Naive B cell (primary cell): ENCODE data around the gene LIN37. TPM values are rescaled to one million over a fixed set of nuclear protein-coding genes. Genes with fewer than 3 reads are reported as not detected.
"Not testable (repeated sequence)": the region's sequence is repeated elsewhere in the genome, so short reads cannot be mapped to it uniquely, and the experiment has no call there.

Experiments
- ATAC-seq, 2 donors: fragments of 150-1000 bp; cut with Tn5 transposase; 2 replicates each; pipeline ENCODE4 v1.10.0; 2021; ENCODE audit warnings: low read depth in 2 of 2, mild to moderate bottlenecking in 2 of 2, moderate library complexity in 2 of 2
- DNase-seq: peaks from one replicate; pipeline ENCODE4 v3.0.0; 2022
- H3K27ac Mint-ChIP-seq, 6 donors: one replicate each; pipeline ENCODE4 v1.8.0; 2020 to 2022; ENCODE audit warnings: mild to moderate bottlenecking in 6 of 6, mixed read lengths in 6 of 6, moderate library complexity in 5 of 6, inconsistent platforms in 2 of 6
- H3K27me3 Mint-ChIP-seq, 3 donors: one replicate each; pipeline ENCODE4 v1.8.0; 2021 to 2022; ENCODE audit warnings: mixed read lengths in 3 of 3, mild to moderate bottlenecking in 1 of 3
- H3K36me3 Mint-ChIP-seq, 2 donors: one replicate each; pipeline ENCODE4 v1.8.0; 2020 to 2022; ENCODE audit warnings: mixed read lengths in 2 of 2, inconsistent platforms in 1 of 2, mild to moderate bottlenecking in 1 of 2
- H3K4me1 Mint-ChIP-seq, 3 donors: one replicate each; pipeline ENCODE4 v1.8.0; 2020 to 2022; ENCODE audit warnings: mixed read lengths in 3 of 3, inconsistent platforms in 1 of 3, mild to moderate bottlenecking in 1 of 3, moderate library complexity in 1 of 3
- H3K4me3 Mint-ChIP-seq, 8 donors: one replicate each; pipeline ENCODE4 v1.8.0; 2020 to 2022; ENCODE audit warnings: mild to moderate bottlenecking in 8 of 8, mixed read lengths in 8 of 8, moderate library complexity in 8 of 8, inconsistent platforms in 2 of 8
- H3K9me3 Mint-ChIP-seq, 7 donors: one replicate each; pipeline ENCODE4 v1.8.0; 2020 to 2022; ENCODE audit warnings: mixed read lengths in 7 of 7, mild to moderate bottlenecking in 5 of 7, inconsistent platforms in 2 of 7, moderate library complexity in 1 of 7
- polyA plus RNA-seq, 6 donors: library from polyadenylated mRNA; unstranded; fragments of 300-500 nt; fragmentation: Illumina TruSeq; gene quantifications; one replicate each; pipeline ENCODE4 v1.2.3, GENCODE V29; 2021; ENCODE audit warnings: low read depth in 6 of 6

The LIN37 gene
- polyA plus RNA-seq, 6 donors from 2014 or later = 8.1 to 17.9 (median 11.1) TPM

DNA sequence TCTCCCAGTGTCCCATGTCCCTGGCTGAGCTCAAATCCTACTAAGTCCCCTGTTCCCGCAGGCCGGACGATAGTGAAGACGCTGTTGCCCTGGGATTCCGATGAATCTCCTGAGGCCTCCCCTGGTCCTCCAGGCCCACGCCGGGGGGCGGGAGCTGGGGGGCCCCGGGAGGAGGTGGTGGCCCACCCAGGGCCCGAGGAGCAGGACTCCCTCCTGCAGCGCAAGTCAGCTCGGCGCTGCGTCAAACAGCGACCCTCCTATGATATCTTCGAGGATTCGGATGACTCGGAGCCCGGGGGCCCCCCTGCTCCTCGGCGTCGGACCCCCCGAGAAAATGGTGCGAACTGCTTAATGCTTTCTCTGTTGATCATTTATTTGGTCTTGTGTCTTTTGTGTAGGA lies 24.7 kb upstream of the LIN37 start:
- Mint-ChIP-seq H3K4me1 (peaks cover 24 to 48% (median 26%) of the 10 kb centered on the region in 3 donors), H3K36me3 (peaks cover 0 to 28% of the 10 kb centered on the region in 2 donors), H3K27ac (no peak overlapping the region), H3K4me3 (peak overlapping the region in 1 of 8 donors; percentile 30), H3K27me3 (no peaks in the 10 kb centered on the region), H3K9me3 (no peaks in the 10 kb centered on the region)
- DNase-seq (no peak), ATAC-seq (no peak)

DNA sequence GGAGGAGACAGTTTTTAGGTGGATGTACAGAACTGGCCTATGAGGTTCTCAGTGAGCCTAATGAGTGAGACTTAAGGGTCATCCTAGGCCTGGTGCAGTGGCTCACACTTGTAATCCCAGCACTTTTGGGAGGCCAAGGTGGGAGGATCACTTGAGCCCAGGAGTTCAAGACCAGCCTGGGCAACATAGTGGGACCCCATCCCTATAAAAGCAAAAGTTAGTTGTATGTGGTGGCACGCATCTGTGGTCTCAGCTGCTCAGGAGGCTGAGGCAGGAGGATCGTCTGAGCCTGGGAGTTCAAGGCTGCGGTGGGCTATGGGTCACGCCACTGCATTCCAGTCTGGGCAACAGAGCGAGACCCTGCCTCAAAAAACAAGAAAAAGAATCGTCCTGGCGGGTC lies 24.2 kb upstream of the LIN37 start:
- not testable (repeated sequence) for H3K9me3 Mint-ChIP-seq, H3K27me3 Mint-ChIP-seq, DNase-seq, ATAC-seq
- peaks cover 0 to 28% of the 10 kb centered on the region in 2 donors for H3K36me3 Mint-ChIP-seq
- peak overlapping the region in 1 of 6 donors; percentile 59 for H3K27ac Mint-ChIP-seq
- peak overlapping the region in 1 of 8 donors; percentile 30 for H3K4me3 Mint-ChIP-seq
- peaks cover 20 to 43% (median 26%) of the 10 kb centered on the region in 3 donors for H3K4me1 Mint-ChIP-seq

DNA sequence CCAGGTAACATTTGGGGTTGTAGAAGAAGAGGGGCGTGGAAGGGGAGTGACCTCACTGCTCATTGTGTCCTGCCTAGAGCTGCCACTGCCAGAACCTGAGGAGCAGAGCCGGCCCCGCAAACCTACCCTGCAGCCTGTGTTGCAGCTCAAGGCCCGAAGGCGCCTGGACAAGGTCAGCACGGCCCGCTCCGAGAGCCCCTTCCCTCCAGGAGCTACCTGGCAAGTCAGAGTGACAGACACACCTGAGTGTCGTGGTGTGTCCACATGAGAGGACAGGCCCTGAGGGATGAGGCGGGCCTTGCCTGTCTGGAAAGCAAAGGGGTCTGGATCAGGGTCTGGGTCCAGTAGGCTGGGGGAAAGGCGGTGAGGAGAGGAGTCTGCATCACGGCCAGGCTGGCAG lies 23.8 kb upstream of the LIN37 start:
- H3K27me3 Mint-ChIP-seq = no peaks in the 10 kb centered on the region
- peaks cover 0 to 28% of the 10 kb centered on the region in 2 donors for H3K36me3 Mint-ChIP-seq
- ATAC-seq (no peak), DNase-seq (no peak)
- H3K27ac Mint-ChIP-seq = no peak overlapping the region
- H3K4me3 Mint-ChIP-seq = peak overlapping the region in 1 of 8 donors; percentile 30
- no peaks in the 10 kb centered on the region for H3K9me3 Mint-ChIP-seq
- H3K4me1 Mint-ChIP-seq = peaks cover 15 to 39% (median 21%) of the 10 kb centered on the region in 3 donors

DNA sequence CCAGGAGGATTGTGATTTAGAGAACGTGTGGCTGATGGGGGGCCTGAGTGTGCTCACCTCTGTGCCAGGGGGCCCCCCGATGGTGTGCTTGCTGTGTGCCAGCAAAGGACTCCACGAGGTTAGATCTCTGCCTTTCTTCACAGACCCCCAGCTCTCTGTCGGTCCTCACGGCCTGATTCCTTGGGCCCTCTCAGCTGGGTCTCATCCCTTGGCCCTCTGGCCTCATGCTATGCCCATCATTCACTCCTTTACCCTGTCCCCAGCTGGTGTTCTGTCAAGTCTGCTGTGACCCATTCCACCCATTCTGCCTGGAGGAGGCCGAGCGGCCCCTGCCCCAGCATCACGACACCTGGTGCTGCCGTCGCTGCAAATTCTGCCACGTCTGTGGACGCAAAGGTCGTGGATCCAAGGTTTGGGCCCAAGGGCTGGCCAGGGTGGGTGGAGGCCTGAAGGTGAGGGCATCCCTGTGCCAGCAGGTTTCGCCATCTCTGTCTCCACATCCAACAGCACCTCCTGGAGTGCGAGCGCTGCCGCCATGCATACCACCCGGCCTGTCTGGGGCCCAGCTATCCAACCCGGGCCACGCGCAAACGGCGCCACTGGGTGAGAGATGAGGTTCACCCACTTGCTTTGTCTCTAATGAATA lies 23.0 kb upstream of the LIN37 start:
- Mint-ChIP-seq H3K27me3 (no peaks in the 10 kb centered on the region), H3K27ac (no peak overlapping the region), H3K9me3 (no peaks in the 10 kb centered on the region), H3K36me3 (peaks cover 0 to 31% of the 10 kb centered on the region in 2 donors), H3K4me3 (no peak overlapping the region), H3K4me1 (peaks cover 14 to 33% (median 21%) of the 10 kb centered on the region in 3 donors)
- ATAC-seq (no peak), DNase-seq (no peak)

DNA sequence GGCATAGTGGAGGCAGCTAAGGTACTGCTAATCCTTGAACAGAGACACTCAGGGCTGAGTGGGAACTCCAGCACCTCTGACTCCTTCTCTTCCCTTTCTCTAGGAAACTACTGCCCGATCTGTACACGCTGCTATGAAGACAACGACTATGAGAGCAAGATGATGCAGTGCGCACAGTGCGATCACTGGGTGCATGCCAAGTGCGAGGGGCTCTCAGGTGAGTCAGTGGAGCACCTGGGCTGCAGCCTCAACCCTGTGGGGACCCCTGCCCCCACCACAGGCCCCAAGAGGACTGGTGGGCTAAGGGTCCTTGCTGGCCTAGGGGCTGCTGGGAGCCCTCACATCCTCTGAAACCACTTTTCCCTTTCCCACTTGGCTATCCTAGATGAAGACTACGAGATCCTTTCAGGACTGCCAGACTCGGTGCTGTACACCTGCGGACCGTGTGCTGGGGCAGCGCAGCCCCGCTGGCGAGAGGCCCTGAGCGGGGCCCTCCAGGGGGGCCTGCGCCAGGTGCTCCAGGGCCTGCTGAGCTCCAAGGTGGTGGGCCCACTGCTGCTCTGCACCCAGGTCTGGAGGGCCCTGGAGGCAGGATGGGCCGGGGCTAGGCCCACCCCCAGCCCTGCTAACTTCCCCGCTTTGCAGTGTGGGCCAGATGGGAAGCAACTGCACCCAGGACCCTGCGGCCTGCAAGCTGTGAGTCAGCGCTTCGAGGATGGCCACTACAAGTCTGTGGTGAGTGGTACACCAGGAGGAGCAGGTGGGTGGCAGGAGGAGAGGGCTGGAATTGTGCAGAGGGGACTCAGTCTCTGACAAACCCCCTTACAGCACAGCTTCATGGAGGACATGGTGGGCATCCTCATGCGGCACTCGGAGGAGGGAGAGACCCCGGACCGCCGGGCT lies 21.1 kb upstream of the LIN37 start:
- Mint-ChIP-seq H3K4me3 (no peak overlapping the region), H3K27ac (peak overlapping the region in 3 of 6 donors; percentile 23 to 68 (median 24)), H3K27me3 (no peaks in the 10 kb centered on the region), H3K36me3 (peaks cover 0 to 40% of the 10 kb centered on the region in 2 donors), H3K4me1 (peaks cover 10 to 22% (median 18%) of the 10 kb centered on the region in 3 donors), H3K9me3 (no peaks in the 10 kb centered on the region)
- DNase-seq (no peak), ATAC-seq (no peak)

DNA sequence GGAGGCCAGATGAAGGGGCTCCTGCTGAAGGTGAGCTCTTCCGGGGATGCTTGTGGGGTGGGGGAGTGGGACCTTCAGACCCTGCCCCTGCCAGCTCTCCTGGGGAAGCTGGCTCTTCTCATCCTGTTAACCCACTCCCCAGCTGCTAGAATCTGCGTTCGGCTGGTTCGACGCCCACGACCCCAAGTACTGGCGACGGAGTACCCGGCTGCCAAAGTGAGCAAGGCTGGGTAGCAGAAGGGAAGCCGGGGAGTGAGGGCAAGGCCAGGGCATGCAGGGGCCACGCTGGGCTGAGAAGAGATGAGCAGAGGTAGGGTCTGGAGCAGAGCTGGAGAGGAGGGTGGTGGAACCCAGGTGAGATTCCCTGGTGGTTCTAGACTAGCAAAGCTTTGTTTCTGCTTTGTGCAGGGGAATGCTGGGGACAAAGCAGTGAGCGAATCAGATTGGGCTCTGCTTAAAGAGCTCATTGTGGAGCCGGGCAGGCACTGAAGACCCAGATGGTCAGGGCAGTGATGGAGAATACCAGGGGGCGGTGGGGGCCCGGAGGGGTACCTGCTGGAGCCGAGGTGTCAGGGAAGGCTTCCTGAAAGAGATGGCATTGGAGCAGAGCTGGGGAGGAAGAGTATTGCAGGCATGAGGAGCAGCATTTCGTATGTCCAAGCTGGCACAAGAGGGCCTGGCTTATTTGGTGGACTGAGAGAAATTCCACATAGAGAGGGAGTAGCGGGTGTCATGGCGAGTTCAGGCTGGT lies 20.2 kb upstream of the LIN37 start:
- Mint-ChIP-seq H3K4me1 (peaks cover 10 to 19% (median 18%) of the 10 kb centered on the region in 3 donors), H3K36me3 (peaks cover 0 to 39% of the 10 kb centered on the region in 2 donors), H3K9me3 (no peaks in the 10 kb centered on the region), H3K27ac (no peak overlapping the region), H3K27me3 (no peaks in the 10 kb centered on the region), H3K4me3 (no peak overlapping the region)
- DNase-seq (no peak), ATAC-seq (no peak)

DNA sequence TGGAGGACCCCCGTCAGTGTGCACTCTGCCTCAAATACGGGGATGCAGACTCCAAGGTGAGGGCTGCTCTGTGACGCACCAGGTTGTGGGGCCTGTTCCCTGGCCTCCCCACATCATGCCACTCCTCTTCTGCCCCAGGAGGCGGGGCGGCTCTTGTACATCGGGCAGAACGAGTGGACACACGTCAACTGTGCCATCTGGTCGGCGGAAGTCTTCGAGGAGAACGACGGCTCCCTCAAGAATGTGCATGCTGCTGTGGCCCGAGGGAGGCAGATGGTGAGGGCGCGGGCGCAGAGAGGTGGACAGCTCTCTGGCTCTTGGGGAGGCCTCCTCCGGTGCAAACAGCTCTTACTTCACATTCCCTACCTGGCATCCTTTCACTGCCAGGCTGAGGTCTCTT lies 19.4 kb upstream of the LIN37 start:
- H3K4me3 Mint-ChIP-seq = no peak overlapping the region
- ATAC-seq (no peak), DNase-seq (no peak)
- H3K36me3 Mint-ChIP-seq = peaks cover 0 to 34% of the 10 kb centered on the region in 2 donors
- peaks cover 15 to 20% (median 19%) of the 10 kb centered on the region in 3 donors for H3K4me1 Mint-ChIP-seq
- H3K9me3 Mint-ChIP-seq = no peaks in the 10 kb centered on the region
- no peaks in the 10 kb centered on the region for H3K27me3 Mint-ChIP-seq
- H3K27ac Mint-ChIP-seq = no peak overlapping the region

DNA sequence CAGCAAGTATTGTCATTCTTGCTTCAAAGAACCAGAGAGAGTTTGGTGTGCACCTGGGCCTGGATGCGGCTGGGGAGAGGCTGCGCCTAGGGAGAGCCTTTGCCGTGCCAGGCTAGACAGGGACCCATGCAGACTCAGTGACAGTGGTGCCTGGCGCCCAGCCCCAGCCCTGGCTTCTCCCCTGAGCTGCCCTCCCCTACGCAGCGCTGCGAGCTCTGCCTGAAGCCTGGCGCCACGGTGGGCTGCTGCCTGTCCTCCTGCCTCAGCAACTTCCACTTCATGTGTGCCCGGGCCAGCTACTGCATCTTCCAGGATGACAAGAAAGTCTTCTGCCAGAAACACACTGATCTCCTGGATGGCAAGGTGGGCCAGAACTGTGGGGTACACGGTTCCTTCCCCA lies 18.6 kb upstream of the LIN37 start:
- DNase-seq (no peak), ATAC-seq (no peak)
- no peaks in the 10 kb centered on the region for H3K9me3 Mint-ChIP-seq
- H3K27me3 Mint-ChIP-seq = no peaks in the 10 kb centered on the region
- peak overlapping the region in 1 of 6 donors; percentile 50 for H3K27ac Mint-ChIP-seq
- H3K4me1 Mint-ChIP-seq = peaks cover 18 to 26% (median 24%) of the 10 kb centered on the region in 3 donors
- peaks cover 0 to 40% of the 10 kb centered on the region in 2 donors for H3K36me3 Mint-ChIP-seq
- H3K4me3 Mint-ChIP-seq = no peak overlapping the region

DNA sequence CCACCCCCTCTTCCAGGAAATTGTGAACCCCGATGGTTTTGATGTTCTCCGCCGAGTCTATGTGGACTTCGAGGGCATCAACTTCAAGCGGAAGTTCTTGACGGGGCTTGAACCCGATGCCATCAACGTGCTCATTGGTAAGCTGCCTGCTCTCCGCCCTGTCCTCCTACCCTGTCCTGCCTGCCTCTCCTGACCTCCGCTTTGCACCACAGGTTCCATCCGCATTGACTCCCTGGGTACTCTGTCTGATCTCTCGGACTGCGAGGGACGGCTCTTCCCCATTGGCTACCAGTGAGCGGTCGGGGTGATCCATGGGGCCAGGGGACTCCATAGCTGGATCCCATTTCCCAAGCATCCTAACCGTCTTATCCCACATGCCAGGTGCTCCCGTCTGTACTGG lies 18.1 kb upstream of the LIN37 start:
- Mint-ChIP-seq H3K9me3 (no peaks in the 10 kb centered on the region), H3K4me3 (peak overlapping the region in 1 of 8 donors; percentile 25), H3K27me3 (no peaks in the 10 kb centered on the region), H3K36me3 (peaks cover 0 to 43% of the 10 kb centered on the region in 2 donors), H3K4me1 (peaks cover 18 to 29% (median 27%) of the 10 kb centered on the region in 3 donors), H3K27ac (peak overlapping the region in 4 of 6 donors; percentile 50 to 92 (median 70))
- DNase-seq (no peak), ATAC-seq (no peak)

DNA sequence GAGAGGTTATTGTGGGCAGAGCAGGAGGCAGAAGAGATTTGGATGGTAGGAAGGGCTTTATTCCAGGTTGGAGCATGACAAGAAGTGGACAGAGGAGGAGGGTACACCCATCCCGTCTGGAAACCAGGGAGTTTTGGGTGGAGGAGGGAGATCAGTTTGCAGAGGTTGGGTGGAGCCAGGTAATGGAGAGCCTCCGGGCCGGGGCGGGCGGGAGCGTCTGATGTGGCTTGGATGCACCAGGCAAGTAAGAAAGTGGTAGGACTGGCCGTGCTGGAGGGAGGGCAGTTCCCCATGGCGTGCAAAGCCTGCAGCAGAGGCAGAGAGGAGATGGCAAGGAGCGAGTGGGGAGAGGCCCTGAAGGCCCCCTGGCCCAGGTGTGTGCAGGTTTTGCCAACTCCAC lies 17.0 kb upstream of the LIN37 start:
- peaks cover 20 to 34% (median 34%) of the 10 kb centered on the region in 3 donors for H3K4me1 Mint-ChIP-seq
- H3K36me3 Mint-ChIP-seq = peaks cover 0 to 44% of the 10 kb centered on the region in 2 donors
- no peaks in the 10 kb centered on the region for H3K27me3 Mint-ChIP-seq
- no peak for ATAC-seq
- DNase-seq = no peak
- H3K4me3 Mint-ChIP-seq = no peak overlapping the region
- no peak overlapping the region for H3K27ac Mint-ChIP-seq
- H3K9me3 Mint-ChIP-seq = no peaks in the 10 kb centered on the region

DNA sequence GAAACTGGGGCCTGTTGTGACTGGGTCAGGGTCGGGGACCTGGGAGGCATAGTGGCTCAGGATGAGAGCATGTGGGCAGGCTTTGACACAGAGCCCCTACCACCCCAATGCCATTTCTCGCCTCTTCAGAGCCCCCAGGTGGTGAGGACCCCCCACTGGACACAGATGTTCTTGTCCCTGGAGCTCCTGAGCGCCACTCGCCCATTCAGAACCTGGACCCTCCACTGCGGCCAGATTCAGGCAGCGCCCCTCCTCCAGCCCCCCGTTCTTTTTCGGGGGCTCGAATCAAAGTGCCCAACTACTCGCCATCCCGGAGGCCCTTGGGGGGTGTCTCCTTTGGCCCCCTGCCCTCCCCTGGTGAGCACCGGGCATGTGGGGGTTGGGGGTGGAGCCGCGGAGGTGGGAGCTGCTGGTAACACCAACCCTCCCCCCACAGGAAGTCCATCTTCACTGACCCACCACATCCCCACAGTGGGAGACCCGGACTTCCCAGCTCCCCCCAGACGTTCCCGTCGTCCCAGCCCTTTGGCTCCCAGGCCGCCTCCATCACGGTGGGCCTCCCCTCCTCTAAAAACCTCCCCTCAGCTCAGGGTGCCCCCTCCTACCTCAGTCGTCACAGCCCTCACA lies 16.5 kb upstream of the LIN37 start:
- peaks cover 24 to 40% (median 38%) of the 10 kb centered on the region in 3 donors for H3K4me1 Mint-ChIP-seq
- DNase-seq (no peak), ATAC-seq (no peak)
- H3K9me3 Mint-ChIP-seq = no peaks in the 10 kb centered on the region
- peak overlapping the region in 1 of 6 donors; percentile 7 for H3K27ac Mint-ChIP-seq
- no peak overlapping the region for H3K4me3 Mint-ChIP-seq
- no peaks in the 10 kb centered on the region for H3K27me3 Mint-ChIP-seq
- peaks cover 0 to 49% of the 10 kb centered on the region in 2 donors for H3K36me3 Mint-ChIP-seq

DNA sequence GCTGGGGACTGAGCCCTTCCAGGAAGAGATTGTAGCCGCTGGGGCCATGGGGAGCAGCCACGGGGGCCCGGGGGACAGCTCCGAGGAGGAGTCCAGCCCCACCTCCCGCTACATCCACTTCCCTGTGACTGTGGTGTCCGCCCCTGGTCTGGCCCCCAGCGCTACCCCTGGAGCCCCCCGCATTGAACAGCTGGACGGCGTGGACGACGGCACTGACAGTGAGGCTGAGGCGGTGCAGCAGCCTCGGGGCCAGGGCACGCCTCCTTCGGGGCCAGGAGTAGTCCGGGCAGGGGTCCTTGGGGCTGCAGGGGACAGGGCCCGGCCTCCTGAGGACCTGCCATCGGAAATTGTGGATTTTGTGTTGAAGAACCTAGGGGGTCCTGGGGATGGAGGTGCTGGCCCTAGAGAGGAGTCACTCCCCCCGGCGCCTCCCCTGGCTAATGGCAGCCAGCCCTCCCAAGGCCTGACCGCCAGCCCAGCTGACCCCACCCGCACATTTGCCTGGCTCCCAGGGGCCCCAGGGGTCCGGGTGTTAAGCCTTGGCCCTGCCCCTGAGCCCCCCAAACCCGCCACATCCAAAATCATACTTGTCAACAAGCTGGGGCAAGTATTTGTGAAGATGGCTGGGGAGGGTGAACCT lies 15.7 kb upstream of the LIN37 start:
- H3K9me3 Mint-ChIP-seq = no peaks in the 10 kb centered on the region

More for the DNA sequence above, 15.7 kb upstream of the LIN37 start:
- no peak for ATAC-seq
- H3K27me3 Mint-ChIP-seq = no peaks in the 10 kb centered on the region
- H3K4me1 Mint-ChIP-seq = peaks cover 30 to 45% (median 44%) of the 10 kb centered on the region in 3 donors
- H3K27ac Mint-ChIP-seq = no peak overlapping the region
- no peak overlapping the region for H3K4me3 Mint-ChIP-seq
- H3K36me3 Mint-ChIP-seq = peaks cover 0 to 49% of the 10 kb centered on the region in 2 donors
- no peak for DNase-seq
